Activated CD4-positive, CD25-positive, alpha-beta regulatory T cell treated with anti-CD3 and anti-CD28 coated beads, Interleukin-2, amount 50 U/mL, for 16 hours (primary cell): Measurements from ENCODE around the gene PCSK1N.
A peak's percentile ranks its signal among the peaks of the same experiment; 100 is the strongest.
"Not testable (repeated sequence)": the region's sequence is repeated elsewhere in the genome, so short reads cannot be mapped to it uniquely, and the experiment has no call there.

ENCODE experiments used
- DNase-seq: peaks from one replicate; pipeline ENCODE4 v3.0.0-alpha.2; 2020; ENCODE audit warnings: low read depth, low spot score

PCSK1N gene

DNA sequence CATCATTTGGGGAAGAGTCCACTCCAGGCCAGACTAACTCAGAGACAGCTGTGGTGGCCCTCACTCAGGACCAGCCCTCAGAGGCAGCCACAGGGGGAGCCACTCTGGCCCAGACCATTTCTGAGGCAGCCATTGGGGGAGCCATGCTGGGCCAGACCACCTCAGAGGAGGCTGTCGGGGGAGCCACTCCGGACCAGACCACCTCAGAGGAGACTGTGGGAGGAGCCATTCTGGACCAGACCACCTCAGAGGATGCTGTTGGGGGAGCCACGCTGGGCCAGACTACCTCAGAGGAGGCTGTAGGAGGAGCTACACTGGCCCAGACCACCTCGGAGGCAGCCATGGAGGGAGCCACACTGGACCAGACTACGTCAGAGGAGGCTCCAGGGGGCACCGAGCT lies 12.4 kb downstream of the PCSK1N start:
- DNase-seq = no peak

DNA sequence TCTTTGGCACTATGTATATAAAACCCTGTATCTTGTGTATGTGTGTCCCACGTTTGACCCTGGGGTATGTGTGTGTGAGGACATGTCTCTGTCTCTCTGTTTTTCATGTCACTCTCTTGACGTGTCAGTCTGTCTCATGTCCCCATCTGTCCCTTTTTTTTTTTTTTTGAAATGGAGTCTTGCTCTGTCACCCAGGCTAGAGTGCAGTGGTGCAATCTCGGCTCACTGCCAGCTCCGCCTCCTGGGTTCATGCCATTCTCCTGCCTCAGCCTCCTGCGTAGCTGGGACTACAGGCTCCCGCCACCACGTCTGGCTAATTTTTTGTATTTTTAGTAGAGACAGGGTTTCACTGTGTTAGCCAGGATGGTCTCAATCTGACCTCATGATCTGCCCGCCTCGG lies 16.0 kb downstream of the PCSK1N start:
- not testable (repeated sequence) for DNase-seq

DNA sequence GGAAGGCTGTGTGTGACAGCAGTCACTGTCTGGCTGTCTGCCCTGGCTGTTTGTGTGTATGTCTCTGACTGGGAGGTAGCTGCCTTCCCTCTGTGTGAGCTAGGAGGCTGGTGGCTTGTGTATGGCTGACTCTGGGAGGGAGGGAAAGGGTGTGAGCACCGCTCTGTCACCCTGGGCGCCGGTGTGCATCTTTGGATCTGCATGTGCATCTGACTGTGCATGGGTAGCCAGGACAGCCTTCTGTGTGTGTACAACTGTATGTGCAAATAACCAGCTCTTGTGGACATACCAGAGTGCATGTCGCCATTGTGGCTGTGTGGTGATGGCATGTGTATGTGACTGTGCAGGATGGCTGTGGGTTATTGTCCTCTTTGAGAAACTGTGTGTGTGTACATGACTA lies 16.5 kb downstream of the PCSK1N start:
- no peak for DNase-seq

DNA sequence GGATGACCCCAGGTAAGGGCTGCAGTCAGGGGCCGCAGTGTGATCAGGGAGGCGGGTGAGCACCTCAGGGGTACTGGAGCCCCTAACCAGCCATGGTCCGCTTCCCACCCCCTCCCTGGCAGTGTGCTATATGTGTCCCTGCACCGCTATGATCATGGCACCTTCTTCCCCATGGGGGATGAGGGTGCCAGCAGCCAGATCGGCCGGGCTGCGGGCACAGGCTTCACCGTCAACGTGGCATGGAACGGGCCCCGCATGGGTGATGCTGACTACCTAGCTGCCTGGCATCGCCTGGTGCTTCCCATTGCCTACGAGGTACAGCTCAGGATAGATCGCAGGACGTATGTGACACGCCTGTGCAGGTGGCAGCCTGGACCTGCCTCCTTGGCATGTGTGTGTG lies 17.3 kb downstream of the PCSK1N start:
- no peak for DNase-seq

DNA sequence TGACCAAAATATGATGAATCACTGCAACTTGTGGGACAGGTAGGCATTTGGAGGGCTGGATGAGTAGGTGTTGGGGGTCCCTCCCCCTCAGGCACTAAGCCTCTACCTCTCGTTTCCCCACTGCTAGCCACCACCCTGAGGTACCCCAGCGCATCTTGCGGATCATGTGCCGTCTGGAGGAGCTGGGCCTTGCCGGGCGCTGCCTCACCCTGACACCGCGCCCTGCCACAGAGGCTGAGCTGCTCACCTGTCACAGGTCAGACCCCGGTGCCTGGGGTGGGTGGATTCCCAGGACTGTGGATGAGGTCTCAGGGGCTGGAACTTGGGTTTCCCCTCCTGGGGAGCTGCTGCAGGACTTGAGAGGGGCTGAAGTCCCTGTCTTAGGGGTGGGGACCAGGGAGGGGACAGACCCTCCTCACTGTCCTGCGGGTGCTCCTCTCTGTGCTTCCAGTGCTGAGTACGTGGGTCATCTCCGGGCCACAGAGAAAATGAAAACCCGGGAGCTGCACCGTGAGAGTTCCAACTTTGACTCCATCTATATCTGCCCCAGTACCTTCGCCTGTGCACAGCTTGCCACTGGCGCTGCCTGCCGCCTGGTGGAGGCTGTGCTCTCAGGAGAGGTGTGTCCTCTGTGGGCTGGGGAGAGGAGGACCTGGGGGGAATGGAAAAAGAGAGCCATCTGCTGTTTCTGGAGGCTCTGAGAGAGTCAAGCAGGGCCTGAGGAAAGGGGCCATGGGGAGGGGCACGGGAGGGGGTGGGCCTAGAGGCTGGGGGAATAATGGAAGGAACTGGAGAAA lies 19.2 kb downstream of the PCSK1N start:
- no peak for DNase-seq

DNA sequence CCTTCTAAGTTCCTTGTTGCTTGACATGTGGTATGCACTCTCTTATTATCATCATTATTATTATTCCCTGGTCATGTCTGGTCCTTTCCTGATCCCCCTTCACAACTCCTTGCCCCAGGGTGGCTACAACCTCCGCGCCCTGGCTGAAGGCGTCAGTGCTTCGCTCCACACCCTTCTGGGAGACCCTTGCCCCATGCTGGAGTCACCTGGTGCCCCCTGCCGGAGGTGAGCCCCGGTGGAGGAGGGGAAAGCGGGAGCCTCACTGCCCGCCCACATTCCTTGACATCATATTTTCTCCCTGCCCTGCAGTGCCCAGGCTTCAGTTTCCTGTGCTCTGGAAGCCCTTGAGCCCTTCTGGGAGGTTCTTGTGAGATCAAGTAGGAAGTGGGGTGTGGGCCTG lies 20.1 kb downstream of the PCSK1N start:
- DNase-seq = no peak

DNA sequence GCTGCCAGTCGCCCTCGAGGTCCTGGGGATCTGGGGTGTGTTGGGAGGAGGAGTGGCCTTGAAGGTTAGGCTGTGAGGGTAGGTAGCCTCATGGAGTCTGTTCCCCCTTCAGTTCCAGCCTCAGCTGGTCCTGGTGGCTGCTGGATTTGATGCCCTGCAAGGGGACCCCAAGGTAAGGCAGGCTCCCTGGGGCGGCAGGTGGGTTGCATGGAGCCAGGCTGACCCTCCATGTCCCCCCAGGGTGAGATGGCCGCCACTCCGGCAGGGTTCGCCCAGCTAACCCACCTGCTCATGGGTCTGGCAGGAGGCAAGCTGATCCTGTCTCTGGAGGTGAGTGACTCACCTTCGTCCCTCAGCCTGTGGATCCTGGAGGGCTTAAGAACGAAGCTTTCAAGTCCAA lies 20.7 kb downstream of the PCSK1N start:
- no peak for DNase-seq

DNA sequence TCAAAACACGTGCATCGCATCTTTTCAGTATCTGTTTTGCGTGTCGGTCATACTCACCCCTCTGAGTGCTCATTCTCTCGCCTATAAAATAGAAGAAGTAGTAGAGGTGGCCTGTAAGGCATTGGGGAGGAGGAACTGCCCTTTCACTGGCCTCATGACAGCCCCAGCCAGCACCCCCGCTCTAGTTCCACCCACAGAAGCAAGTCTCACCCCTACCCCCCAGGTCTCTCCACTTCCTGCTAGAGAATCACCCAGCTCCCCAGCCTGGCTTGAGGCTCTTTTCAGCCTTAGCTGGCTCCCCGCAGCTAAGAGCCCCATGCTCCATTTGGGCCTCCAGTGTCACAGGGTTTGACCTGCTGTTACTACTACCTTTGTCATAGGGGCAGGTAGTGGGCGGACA lies 21.8 kb downstream of the PCSK1N start:
- DNase-seq = no peak

DNA sequence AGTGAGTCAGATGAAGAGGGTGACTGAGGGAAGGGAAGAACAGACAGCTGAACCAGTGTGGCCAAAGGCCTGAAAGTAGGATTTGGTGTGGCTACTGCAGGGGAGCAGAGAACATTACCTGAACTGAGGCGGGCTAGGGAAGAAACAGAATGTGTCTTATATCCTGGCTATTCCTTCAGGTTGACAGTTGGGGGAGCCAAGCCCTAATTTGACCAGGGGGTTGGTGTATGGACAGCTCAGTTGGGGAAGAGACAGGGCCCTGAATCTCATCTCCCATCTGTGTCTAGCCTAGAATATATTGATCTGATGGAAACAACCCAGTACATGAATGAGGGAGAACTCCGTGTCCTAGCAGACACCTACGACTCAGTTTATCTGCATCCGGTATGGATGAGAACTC lies 29.3 kb downstream of the PCSK1N start:
- no peak for DNase-seq

DNA sequence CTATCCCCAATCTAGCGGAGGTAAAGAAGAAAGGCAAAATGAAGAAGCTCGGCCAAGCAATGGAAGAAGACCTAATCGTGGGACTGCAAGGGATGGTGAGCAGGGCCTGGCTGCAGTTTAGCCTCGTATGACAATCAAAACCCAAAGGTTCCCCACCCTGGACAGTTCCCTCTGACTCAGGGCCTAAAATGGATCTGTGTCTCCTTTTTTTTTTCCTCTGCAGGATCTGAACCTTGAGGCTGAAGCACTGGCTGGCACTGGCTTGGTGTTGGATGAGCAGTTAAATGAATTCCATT lies 32.6 kb downstream of the PCSK1N start:
- no peak for DNase-seq

DNA sequence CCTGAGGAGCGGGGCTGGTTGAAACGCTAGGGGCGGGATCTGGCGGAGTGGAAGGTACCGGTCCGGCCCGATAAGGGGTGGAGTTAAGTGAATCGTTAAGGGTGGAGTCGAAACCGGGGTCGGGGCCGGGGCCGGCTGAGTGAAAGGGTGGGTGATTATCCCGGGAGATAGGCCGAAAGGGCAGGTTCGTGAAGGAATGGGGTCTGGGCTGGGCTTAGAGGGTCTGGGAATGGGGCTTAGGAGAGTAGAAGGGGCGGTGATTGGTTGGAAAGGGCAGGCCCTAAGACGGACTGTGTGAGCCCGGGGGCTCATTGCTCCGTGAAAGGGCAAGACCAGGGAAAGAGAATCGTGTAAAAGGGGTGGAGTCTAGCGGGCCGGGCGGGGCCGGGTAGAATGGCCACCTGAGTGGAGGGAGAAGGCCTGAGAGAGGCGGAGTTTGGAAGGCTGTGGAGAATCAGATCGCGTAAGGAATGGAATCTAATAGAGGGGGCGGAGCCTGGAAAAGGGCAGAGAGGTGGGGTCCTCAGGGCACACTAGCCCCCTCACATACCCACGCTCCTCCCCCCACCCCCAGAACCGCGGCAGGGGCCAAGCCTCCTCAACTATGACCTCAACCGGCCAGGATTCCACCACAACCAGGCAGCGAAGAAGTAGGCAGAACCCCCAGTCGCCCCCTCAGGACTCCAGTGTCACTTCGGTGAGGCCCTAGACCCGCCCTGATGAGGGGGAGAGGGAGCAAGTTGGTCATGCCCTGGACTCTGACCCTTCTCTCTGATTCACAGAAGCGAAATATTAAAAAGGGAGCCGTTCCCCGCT lies 33.1 kb downstream of the PCSK1N start:
- DNase-seq = peak; percentile 4

DNA sequence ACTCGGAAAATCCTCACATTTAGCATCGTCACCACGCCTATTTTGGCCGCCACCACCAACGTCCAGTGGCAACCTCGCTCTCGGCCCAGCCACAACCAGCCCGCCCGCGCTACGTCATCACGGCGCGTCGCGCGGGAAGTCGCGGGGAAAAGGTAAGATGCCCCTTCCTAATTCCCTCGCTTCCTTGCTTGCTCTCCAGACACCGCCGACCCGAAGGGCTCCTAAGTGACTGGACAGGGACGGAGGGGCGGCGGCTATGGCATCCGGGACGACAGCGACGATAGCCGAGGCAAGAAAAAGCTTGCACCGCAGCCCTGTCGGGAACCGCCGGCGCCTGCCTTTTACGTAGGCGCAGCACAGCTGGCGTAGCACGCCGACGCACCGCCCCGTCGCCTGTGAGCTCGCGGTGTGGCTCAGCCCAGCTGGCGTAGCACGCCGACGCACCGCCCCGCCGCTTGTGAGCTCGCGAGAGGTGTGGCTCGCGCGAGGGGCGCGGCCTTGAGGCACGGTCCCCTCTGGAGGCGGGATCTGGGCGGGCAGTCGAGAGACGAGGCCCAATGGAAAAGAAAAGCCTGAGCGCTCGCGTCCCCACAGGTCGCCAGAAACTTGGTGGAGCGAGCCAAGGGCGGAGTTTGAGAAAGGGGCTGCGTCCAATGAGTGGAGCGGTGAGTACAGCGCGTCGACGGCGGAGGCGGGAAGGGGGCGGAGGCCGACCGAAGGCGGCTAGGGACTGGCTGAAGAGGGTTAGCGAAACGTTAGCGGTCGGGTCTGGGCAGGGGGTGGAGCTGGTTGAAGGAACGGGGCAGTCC lies 33.9 kb downstream of the PCSK1N start, which contains the start of gene HDAC6:
Gene HDAC6, plus strand, starts transcription at position 788 of the 809 bp plus-strand sequence. CDS start 626 bp downstream, outside the sequence.
- DNase-seq = peak; percentile 89

DNA sequence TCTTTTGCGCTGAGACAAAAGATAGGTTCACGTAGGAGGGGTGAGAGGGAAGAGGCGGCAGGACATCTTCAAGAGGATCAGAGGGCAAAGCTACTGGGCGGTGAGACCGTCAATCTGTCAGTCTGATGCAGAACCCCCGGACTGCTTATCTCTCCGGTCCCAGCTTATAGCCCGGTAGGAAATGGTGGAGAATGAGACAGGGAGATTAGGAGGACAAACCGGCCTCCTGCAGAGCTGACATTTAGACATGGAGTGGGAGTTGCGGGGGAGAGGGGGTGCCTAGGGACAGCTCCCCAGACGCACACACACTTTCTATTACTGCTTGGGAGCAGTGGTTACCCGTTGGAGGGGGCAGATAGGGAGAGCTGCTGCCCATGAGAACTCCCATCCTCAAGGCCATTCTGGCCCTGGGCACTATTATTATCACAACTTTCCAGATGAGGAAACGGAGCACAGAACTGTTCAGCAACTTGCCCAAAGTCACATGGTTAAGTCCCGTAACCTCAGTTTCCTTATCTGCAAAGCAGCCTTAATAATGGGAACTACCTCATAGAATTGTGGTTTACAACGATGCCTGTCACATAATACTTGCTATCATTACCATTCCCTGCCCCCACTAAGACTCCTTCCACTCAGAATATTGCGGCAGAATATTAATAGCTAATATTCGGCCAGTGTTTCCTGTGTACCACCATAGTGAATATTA lies 34.7 kb downstream of the PCSK1N start:
- no peak for DNase-seq

DNA sequence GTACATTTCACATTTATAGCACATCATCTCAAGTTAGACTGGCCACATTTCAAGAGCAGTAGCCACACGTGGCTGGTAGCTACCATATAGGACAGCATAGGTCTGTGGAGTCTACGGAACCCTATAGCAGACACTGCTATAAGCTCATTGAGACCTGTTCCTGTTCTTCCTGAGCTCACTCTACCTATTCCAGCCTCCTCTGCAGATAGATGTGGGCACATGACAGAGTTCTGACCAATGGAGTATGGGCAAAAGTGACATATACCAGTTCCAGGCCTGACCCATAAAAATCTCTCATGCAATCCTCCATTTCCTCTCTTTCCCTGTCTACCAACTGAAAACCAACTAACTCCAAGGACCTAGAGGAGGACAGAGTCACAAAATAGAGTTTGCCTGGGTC lies 37.1 kb downstream of the PCSK1N start:
- no peak for DNase-seq

DNA sequence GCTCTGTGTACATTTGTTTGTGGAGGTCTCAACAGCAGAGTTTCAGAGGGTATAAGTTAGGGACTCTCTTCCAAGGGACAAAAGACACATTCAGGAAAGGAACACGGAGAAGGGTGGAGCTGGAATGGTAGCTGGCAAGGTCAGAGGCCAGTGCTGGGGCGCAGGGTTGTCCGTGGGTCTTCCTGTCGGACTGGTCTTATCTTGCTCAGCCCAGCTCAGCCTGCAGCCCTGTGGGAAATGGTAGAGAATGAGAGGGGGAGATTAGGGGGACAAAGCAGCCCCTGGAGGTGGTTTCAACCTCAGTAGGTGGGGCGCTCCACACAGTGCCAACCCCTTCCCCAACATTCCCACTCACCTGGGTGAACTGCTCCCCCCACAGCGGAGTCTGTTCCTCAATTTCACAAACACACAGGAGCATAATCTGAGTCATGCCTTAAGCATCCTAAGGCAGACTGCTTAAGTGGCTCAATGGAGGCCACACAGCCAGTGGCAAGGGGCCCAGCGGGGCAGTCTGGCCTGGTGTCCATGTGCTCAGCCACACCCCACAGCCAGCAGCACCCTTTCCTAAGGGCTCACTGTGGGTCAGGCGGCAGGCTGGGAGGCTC lies 40.4 kb downstream of the PCSK1N start:
- no peak for DNase-seq

DNA sequence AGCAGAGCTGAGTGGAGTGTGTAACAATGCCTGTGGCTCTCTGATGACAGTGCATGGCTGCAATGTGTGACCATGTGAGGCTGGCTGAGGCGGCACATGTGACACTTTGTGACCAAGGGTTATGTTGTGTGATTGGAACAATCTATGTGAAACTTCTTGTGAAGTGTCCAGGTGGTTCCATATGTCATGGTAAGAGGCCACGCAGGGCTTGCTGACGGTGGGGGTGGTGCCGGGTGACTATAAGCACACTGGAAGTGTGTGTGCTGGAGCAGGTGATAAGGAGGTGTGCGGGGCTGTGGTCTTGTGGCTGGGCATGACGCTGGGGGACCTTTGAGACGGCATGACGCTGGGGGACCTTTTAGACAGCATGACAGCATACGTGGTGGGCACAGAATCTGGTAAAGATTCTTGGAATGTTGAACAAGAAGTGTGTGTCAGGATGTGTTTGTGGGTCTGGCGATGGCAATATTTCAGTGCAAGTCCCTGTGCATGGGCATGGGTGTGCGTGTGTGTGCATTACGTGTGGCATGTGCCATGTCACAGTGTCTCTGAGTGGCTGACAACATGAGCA lies 41.0 kb downstream of the PCSK1N start:
- no peak for DNase-seq

DNA sequence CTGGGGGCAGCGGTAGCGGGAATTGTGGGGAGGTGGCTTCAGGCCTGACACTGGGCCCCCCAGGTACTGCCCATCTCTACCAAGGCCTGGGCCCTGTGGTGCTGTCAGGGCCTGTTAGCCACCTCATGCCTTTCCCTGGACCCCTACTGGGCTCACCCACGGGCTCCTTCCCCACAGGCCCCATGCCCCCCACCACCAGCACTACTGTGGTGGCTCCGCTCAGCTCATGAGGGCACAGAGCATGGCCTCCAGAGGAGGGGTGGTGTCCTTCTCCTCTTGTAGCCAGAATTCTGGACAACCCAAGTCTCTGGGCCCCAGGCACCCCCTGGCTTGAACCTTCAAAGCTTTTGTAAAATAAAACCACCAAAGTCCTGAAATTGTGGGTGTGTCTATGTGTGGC lies 41.5 kb downstream of the PCSK1N start:
- DNase-seq = no peak

DNA sequence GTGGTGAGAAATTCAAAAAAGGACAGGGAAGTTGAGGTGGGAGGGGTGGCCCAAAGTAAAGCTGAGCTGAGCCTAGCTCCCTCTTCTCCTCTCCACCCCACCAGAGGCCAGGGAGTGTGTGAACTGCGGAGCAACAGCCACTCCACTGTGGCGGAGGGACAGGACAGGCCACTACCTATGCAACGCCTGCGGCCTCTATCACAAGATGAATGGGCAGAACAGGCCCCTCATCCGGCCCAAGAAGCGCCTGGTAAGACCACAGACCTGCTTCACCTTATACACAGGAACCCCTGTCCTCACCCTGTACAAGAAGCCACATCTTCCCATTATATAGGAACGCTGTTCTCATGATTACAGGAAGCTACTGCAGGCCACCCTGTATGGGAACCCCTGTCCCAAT lies 43.2 kb downstream of the PCSK1N start:
- DNase-seq = no peak

DNA sequence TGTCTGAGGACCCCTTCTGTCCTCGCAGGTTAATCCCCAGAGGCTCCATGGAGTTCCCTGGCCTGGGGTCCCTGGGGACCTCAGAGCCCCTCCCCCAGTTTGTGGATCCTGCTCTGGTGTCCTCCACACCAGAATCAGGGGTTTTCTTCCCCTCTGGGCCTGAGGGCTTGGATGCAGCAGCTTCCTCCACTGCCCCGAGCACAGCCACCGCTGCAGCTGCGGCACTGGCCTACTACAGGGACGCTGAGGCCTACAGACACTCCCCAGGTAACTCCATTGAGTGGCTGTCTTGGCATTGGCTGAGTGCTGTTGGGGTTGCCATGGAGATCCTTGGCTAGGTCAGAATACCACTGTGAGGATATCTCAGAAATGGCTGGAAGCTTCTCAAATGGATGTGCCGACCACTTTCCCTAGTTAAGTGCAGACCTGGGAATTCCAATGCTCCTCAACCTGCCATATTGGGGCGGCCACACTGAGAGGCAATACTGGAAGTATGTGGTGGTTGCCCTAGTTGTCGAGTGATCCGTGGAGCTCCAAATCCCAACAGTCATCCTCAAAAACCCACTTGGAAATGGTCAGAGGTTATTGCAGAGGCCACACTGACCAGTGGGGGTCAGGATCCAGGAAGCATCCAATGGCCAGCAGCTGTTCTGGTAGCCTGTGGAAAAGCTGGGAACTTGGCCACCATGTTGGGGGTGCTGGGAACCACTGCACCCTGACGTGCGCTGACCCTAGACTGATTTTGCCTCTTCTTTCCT lies 44.2 kb downstream of the PCSK1N start:
- DNase-seq = no peak

DNA sequence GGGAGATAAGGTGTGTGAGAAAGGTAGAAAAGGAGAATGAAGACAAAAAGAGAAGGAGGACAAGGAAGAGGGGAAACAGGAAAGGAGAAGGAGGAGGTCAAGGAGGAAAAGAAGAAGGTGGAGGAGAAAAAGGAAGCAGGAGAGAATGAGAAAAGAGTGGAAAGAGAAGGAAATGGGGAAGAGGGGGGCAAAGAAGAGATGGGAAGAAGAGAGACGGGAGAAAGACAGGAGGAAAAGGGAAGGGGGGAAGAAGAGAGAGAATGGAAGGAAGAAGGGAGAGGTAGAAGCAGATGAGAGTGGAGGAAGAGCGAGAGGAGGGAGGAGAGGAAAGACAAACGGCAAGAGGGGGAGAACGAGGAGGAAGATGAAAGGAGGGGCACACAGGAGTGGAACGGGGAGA lies 44.9 kb downstream of the PCSK1N start:
- DNase-seq = no peak
